ENCODE data around the gene CNDP1. TPM values are rescaled to one million over a fixed set of nuclear protein-coding genes. Genes with fewer than 3 reads are reported as not detected.

The CNDP1 gene
- total and polyA plus RNA-seq, 4 donors, result 0.61 to 2.4 (median 1.2) TPM

DNA sequence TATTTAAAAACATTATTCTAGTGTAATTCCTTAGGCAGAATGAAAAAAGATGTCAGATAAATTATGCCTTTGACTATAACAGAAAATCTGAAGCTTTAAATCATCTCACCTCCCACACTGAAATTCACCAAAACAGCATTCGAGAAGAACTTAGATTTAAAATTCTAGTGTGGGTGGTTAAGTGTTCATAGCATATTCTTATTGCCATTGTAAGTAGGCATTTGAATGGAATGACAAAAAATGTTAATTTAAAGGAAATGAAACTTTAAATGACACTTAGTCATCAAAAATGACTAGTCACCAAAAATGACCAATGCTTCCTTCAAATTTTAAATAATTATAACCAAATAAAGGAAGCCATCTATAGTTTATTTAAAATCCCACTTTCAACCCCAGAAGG lies 56.4 kb downstream of the CNDP1 start:
- H3K4me3 ChIP-seq (ENCODE audit: low read depth, low read length), result no peak overlapping the region
- no peaks in the 10 kb centered on the region for H3K27me3 ChIP-seq (ENCODE audit: control insufficient read depth, insufficient read depth, low read length)
- H3K4me1 ChIP-seq (ENCODE audit: control insufficient read depth, insufficient read depth, low read length), result no peaks in the 10 kb centered on the region
- no CpG with 5 or more reads among the region's 1 CpG for WGBS (ENCODE audit: insufficient coverage)
- DNase-seq (ENCODE audit: low read depth in 4 of 6, low spot score in 6 of 6), result no peak
- no peak overlapping the region for H3K27ac ChIP-seq (ENCODE audit: low read depth, low read length)
- no peaks in the 10 kb centered on the region for H3K36me3 ChIP-seq (ENCODE audit: control insufficient read depth, insufficient read depth, low read length)
- H3K9me3 ChIP-seq (ENCODE audit: control insufficient read depth, insufficient read depth, low read length), result no peaks in the 10 kb centered on the region

- Histone ChIP-seq H3K4me3 (ENCODE audit: low read depth, low read length) (no peak overlapping the region), H3K27ac (ENCODE audit: low read depth, low read length) (no peak overlapping the region)
Measured at GRCh38 chr18:74595431-74595830, 61.1 kb downstream of the CNDP1 start.

DNA sequence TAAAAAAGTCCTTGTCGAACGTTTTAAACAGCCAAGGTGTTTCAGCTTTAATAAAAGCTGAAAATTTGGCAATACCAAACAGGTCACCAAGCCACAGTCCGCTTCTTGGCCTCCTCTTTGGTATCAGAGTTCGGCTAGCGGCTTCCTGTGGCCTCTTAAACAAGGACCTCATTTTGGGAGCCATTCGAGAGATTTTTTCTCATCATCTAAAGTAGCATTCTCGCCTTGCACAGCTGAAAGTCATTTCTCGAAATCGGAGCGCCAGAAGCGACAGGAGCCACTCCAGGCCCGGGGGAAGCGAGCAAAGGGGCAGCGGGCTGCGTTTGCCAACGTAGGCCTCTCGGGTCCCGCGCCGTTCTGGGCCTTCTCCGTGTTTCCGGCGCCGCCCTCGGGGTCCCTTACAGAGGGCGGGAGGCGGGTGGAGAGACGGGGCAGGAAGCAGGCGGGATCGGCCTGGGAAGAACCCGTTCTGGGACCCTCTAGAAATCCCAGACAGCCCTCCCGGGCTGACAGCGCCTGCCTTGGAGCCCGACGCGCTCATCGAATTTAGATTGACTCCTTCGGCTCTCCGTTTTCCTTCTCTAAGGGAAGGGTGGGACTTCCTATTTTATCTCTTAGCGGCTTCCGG lies 62.8 kb downstream of the CNDP1 start:
- H3K9me3 ChIP-seq (ENCODE audit: control insufficient read depth, insufficient read depth, low read length), result no peaks in the 10 kb centered on the region
- no peak for DNase-seq (ENCODE audit: low read depth in 4 of 6, low spot score in 6 of 6)
- H3K4me1 ChIP-seq (ENCODE audit: control insufficient read depth, insufficient read depth, low read length), result peaks cover 14% of the 10 kb centered on the region
- H3K36me3 ChIP-seq (ENCODE audit: control insufficient read depth, insufficient read depth, low read length), result no peaks in the 10 kb centered on the region
- H3K4me3 ChIP-seq (ENCODE audit: low read depth, low read length), result peak overlapping the region; percentile 95
- H3K27me3 ChIP-seq (ENCODE audit: control insufficient read depth, insufficient read depth, low read length), result no peaks in the 10 kb centered on the region
- H3K27ac ChIP-seq (ENCODE audit: low read depth, low read length), result peak overlapping the region; percentile 99
- WGBS (ENCODE audit: insufficient coverage), result 0% methylated on average over 41 of the region's 41 CpGs

More at GRCh38 chr18:74595431-74595830, 61.1 kb downstream of the CNDP1 start:
- Histone ChIP-seq H3K36me3 (ENCODE audit: control insufficient read depth, insufficient read depth, low read length) (no peaks in the 10 kb centered on the region), H3K4me1 (ENCODE audit: control insufficient read depth, insufficient read depth, low read length) (peaks cover 14% of the 10 kb centered on the region), H3K27me3 (ENCODE audit: control insufficient read depth, insufficient read depth, low read length) (no peaks in the 10 kb centered on the region), H3K9me3 (ENCODE audit: control insufficient read depth, insufficient read depth, low read length) (no peaks in the 10 kb centered on the region)
- DNase-seq (ENCODE audit: low read depth in 4 of 6, low spot score in 6 of 6), result no peak

GRCh38 chr18:74597662-74598349 lies 63.5 kb downstream of the CNDP1 start, which contains the start of gene ZNF407:
ZNF407 (plus strand) TSS chr18:74597870; CDS start chr18:74631020, 33,150 bp downstream.
- peaks cover 14% of the 10 kb centered on the region for H3K4me1 ChIP-seq (ENCODE audit: control insufficient read depth, insufficient read depth, low read length)
- H3K27ac ChIP-seq (ENCODE audit: low read depth, low read length), result peak within 1 kb of the TSS; percentile 99
- WGBS (ENCODE audit: insufficient coverage), result 0% methylated on average over 55 of the region's 64 CpGs
- H3K4me3 ChIP-seq (ENCODE audit: low read depth, low read length), result peak within 1 kb of the TSS; percentile 95
- H3K36me3 ChIP-seq (ENCODE audit: control insufficient read depth, insufficient read depth, low read length), result no peaks in the 10 kb centered on the region
- peak; percentile 93 to 98 (median 96) for DNase-seq (ENCODE audit: low read depth in 4 of 6, low spot score in 6 of 6)
- H3K9me3 ChIP-seq (ENCODE audit: control insufficient read depth, insufficient read depth, low read length), result no peaks in the 10 kb centered on the region
- H3K27me3 ChIP-seq (ENCODE audit: control insufficient read depth, insufficient read depth, low read length), result no peaks in the 10 kb centered on the region

- WGBS (ENCODE audit: insufficient coverage), result under 1% methylated on average over 38 of the region's 44 CpGs
- H3K4me1 ChIP-seq (ENCODE audit: control insufficient read depth, insufficient read depth, low read length), result peaks cover 14% of the 10 kb centered on the region
- H3K9me3 ChIP-seq (ENCODE audit: control insufficient read depth, insufficient read depth, low read length), result no peaks in the 10 kb centered on the region
- H3K27ac ChIP-seq (ENCODE audit: low read depth, low read length), result peak overlapping the region; percentile 99
- DNase-seq (ENCODE audit: low read depth in 4 of 6, low spot score in 6 of 6), result peak in 3 of 6 donors; percentile 29 to 84 (median 46)
- no peaks in the 10 kb centered on the region for H3K36me3 ChIP-seq (ENCODE audit: control insufficient read depth, insufficient read depth, low read length)
- H3K4me3 ChIP-seq (ENCODE audit: low read depth, low read length), result peak overlapping the region; percentile 95
- H3K27me3 ChIP-seq (ENCODE audit: control insufficient read depth, insufficient read depth, low read length), result no peaks in the 10 kb centered on the region
Measured at GRCh38 chr18:74598350-74599001, 64.2 kb downstream of the CNDP1 start.

DNA sequence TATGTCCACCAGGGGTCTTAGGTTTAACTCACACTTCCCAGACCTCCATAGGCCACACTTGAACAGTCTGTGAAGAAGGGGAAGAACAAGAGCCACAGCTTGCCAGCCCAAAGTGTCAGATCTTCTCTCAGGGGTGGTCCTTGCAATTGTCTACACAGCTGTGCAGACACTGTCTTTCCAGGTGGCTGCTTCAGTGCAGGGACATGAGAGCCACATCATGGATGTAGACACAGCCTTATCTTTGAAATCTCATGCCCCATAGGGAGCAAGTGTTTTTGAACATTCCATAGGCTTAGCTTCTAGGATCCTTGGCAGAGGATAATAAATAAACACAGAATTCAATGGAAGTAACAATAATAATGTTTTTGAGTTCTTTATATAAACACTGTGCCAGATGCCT lies 70.1 kb downstream of the CNDP1 start:
- no peak overlapping the region for H3K4me3 ChIP-seq (ENCODE audit: low read depth, low read length)
- H3K9me3 ChIP-seq (ENCODE audit: control insufficient read depth, insufficient read depth, low read length), result no peaks in the 10 kb centered on the region
- H3K27me3 ChIP-seq (ENCODE audit: control insufficient read depth, insufficient read depth, low read length), result no peaks in the 10 kb centered on the region
- no peaks in the 10 kb centered on the region for H3K36me3 ChIP-seq (ENCODE audit: control insufficient read depth, insufficient read depth, low read length)
- no peak overlapping the region for H3K27ac ChIP-seq (ENCODE audit: low read depth, low read length)
- no peak for DNase-seq (ENCODE audit: low read depth in 4 of 6, low spot score in 6 of 6)
- H3K4me1 ChIP-seq (ENCODE audit: control insufficient read depth, insufficient read depth, low read length), result no peaks in the 10 kb centered on the region

GRCh38 chr18:74604774-74605173 lies 70.5 kb downstream of the CNDP1 start:
- H3K4me1 ChIP-seq (ENCODE audit: control insufficient read depth, insufficient read depth, low read length), result no peaks in the 10 kb centered on the region
- 83% methylated on average over 2 of the region's 4 CpGs for WGBS (ENCODE audit: insufficient coverage)
- H3K9me3 ChIP-seq (ENCODE audit: control insufficient read depth, insufficient read depth, low read length), result no peaks in the 10 kb centered on the region
- H3K36me3 ChIP-seq (ENCODE audit: control insufficient read depth, insufficient read depth, low read length), result no peaks in the 10 kb centered on the region
- H3K27me3 ChIP-seq (ENCODE audit: control insufficient read depth, insufficient read depth, low read length), result no peaks in the 10 kb centered on the region
- H3K4me3 ChIP-seq (ENCODE audit: low read depth, low read length), result no peak overlapping the region
- no peak overlapping the region for H3K27ac ChIP-seq (ENCODE audit: low read depth, low read length)
- DNase-seq (ENCODE audit: low read depth in 4 of 6, low spot score in 6 of 6), result no peak

- 94% methylated on average over 2 of the region's 2 CpGs for WGBS (ENCODE audit: insufficient coverage)
- no peaks in the 10 kb centered on the region for H3K27me3 ChIP-seq (ENCODE audit: control insufficient read depth, insufficient read depth, low read length)
- H3K4me1 ChIP-seq (ENCODE audit: control insufficient read depth, insufficient read depth, low read length), result no peaks in the 10 kb centered on the region
- H3K27ac ChIP-seq (ENCODE audit: low read depth, low read length), result no peak overlapping the region
- H3K4me3 ChIP-seq (ENCODE audit: low read depth, low read length), result no peak overlapping the region
- H3K9me3 ChIP-seq (ENCODE audit: control insufficient read depth, insufficient read depth, low read length), result no peaks in the 10 kb centered on the region
- no peaks in the 10 kb centered on the region for H3K36me3 ChIP-seq (ENCODE audit: control insufficient read depth, insufficient read depth, low read length)
- DNase-seq (ENCODE audit: low read depth in 4 of 6, low spot score in 6 of 6), result no peak
Measured at GRCh38 chr18:74608681-74609080, 74.4 kb downstream of the CNDP1 start.

GRCh38 chr18:74609535-74609934 lies 75.2 kb downstream of the CNDP1 start:
- H3K4me3 ChIP-seq (ENCODE audit: low read depth, low read length), result no peak overlapping the region
- no peak for DNase-seq (ENCODE audit: low read depth in 4 of 6, low spot score in 6 of 6)
- H3K9me3 ChIP-seq (ENCODE audit: control insufficient read depth, insufficient read depth, low read length), result no peaks in the 10 kb centered on the region
- H3K27ac ChIP-seq (ENCODE audit: low read depth, low read length), result no peak overlapping the region
- WGBS (ENCODE audit: insufficient coverage), result 67% methylated on average over 1 of the region's 3 CpGs
- H3K4me1 ChIP-seq (ENCODE audit: control insufficient read depth, insufficient read depth, low read length), result no peaks in the 10 kb centered on the region
- no peaks in the 10 kb centered on the region for H3K36me3 ChIP-seq (ENCODE audit: control insufficient read depth, insufficient read depth, low read length)
- no peaks in the 10 kb centered on the region for H3K27me3 ChIP-seq (ENCODE audit: control insufficient read depth, insufficient read depth, low read length)
